ENCODE measurements around the gene ERVFRD-1. TPM values are rescaled to one million over a fixed set of nuclear protein-coding genes. Genes with fewer than 3 reads are reported as not detected.
"Not testable (repeated sequence)": the region's sequence is repeated elsewhere in the genome, so short reads cannot be mapped to it uniquely, and the experiment has no call there.

ERVFRD-1 gene
- polyA plus RNA-seq, 3 donors = 0.11 to 0.30 (median 0.12) TPM

- no peak for DNase-seq (ENCODE audit: extremely low read depth in 1 of 11, low read depth in 9 of 11, low spot score in 4 of 11)
Observed at GRCh38 chr6:11133281-11133680, 21.8 kb upstream of the ERVFRD-1 start.

DNA sequence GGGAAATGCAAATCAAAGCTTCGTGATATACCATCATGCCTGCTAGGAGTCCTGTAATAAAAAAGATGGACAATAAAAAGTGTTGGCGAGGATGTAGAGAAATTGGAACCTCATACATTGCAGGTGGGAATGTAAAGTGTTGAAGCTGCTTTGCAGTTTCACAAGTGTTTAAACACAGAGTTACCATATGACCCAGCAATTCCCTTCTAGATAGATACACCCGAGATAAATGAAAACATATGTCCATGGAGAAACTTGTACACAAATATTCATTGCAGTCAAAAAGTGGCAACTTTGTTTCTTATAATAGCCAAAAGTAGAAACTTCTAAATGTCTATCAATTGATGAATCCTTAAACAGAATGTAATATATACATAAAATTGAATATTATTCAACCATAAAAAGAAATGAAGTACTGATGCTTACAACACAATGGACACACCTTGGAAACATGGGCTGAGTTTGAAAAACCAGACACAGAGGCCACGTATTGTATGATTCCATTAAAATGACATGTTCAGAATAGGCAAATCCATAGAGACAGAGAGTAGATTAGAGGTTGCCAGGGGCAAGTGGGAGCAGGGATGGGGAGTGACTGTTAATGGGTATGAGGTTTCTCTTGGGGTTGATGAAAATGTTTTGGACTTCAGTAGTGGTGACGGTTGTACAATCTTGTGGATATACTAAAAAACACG lies 20.8 kb upstream of the ERVFRD-1 start:
- no peak for DNase-seq (ENCODE audit: extremely low read depth in 1 of 11, low read depth in 9 of 11, low spot score in 4 of 11)

GRCh38 chr6:11130605-11131004 lies 19.1 kb upstream of the ERVFRD-1 start:
- no peak for DNase-seq (ENCODE audit: extremely low read depth in 1 of 11, low read depth in 9 of 11, low spot score in 4 of 11)

- no peak for DNase-seq (ENCODE audit: extremely low read depth in 1 of 11, low read depth in 9 of 11, low spot score in 4 of 11)
Observed at GRCh38 chr6:11129908-11130565, 18.5 kb upstream of the ERVFRD-1 start.

DNA sequence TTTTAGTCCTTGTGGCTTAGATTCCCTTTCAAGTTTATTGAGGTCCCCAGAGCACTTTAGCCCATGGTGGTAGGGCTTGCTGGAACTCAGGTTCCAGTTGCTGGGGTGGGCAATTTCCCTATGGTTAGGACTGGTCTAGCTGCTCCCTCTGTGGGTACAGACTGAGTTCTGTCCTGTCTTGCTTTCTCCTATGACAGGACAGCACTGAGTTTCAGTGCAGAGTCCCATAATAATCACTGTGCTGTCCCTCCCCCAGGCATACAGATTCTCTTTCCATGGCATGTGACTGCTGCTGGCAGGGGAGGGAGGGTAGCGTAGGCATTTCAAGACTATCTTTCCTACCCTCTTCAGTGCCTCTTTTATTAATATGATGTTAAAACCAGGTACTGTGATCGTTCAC lies 17.1 kb upstream of the ERVFRD-1 start:
- no peak for DNase-seq (ENCODE audit: extremely low read depth in 1 of 11, low read depth in 9 of 11, low spot score in 4 of 11)

DNA sequence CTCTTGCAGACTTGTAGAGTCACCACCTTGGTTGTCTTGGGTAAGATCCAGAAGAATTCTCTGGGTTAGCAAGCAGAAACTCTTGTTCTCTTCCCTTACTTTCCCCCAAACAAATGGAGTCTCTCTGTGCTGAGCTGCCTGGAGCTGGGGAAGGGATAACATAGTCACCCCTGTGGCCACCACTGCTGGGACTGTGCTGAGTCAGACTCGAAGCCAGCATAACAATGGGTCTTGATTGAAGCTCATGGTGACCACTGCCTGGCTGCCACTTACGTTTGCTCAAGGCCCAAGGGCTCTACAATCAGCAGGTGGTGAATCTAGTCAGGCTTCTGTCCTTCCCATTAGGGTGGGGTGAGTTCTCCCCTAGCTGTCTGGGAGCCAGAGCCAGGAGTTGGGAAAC lies 15.4 kb upstream of the ERVFRD-1 start:
- no peak for DNase-seq (ENCODE audit: extremely low read depth in 1 of 11, low read depth in 9 of 11, low spot score in 4 of 11)

DNA sequence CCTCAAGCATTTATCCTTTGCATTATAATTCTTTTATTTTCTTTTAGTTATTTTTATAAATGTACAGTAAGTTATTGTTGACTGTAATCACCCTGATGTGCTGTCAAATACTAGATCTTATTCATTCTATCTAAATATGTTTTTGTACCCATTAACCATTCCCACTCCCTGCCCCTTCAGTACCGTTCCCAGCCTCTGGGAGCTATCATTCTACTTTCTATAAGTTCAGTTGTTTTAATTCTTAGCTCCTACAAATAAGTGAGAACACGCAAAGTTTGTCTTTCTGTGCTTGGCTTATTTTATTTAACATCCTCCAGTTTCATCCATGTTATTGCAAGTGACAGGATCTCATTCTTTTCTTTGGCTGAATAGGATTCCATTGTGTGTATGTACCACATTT lies 12.5 kb upstream of the ERVFRD-1 start:
- DNase-seq (ENCODE audit: extremely low read depth in 1 of 11, low read depth in 9 of 11, low spot score in 4 of 11) = no peak

DNA sequence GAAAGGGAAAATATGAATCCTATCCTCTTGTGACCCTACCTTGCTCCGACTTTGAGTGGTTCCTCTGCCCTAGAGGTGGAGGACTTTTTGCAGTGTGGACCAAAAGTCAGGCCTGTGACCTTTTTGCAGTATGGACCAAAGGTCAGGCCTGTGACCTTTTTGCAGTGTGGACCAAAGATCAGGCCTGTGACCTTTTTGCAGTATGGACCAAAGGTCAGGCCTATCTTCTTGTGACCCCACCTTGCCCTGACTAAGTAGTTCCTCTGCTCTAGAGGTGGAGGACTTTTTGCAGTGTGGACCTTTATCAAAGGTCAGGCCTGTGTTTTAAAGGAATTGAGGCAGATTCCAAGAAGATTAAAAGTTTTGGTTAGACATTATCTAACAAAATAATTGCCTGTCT lies 10.9 kb upstream of the ERVFRD-1 start:
- no peak for DNase-seq (ENCODE audit: extremely low read depth in 1 of 11, low read depth in 9 of 11, low spot score in 4 of 11)

DNA sequence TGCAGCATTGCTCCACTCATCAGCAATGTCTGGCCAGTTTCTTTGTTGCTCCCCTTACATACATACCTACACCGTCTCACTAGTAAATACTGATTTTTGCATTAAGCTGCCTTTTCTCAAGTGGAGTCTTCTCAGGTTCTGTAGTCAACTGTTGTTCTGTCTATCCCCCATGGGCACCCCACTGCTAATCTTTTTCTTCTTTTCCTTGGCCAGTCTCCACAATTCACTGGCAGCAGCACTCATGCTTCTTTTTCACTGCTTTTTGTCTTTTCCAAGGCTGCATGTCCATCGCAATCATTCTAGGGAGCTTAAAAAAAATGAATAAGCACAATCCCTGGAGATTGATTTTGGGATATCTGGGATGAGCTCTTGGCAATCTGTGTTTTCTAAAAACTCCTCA lies 10.3 kb upstream of the ERVFRD-1 start:
- no peak for DNase-seq (ENCODE audit: extremely low read depth in 1 of 11, low read depth in 9 of 11, low spot score in 4 of 11)

- no peak for DNase-seq (ENCODE audit: extremely low read depth in 1 of 11, low read depth in 9 of 11, low spot score in 4 of 11)
Observed at GRCh38 chr6:11120271-11121005, 8.9 kb upstream of the ERVFRD-1 start.

DNA sequence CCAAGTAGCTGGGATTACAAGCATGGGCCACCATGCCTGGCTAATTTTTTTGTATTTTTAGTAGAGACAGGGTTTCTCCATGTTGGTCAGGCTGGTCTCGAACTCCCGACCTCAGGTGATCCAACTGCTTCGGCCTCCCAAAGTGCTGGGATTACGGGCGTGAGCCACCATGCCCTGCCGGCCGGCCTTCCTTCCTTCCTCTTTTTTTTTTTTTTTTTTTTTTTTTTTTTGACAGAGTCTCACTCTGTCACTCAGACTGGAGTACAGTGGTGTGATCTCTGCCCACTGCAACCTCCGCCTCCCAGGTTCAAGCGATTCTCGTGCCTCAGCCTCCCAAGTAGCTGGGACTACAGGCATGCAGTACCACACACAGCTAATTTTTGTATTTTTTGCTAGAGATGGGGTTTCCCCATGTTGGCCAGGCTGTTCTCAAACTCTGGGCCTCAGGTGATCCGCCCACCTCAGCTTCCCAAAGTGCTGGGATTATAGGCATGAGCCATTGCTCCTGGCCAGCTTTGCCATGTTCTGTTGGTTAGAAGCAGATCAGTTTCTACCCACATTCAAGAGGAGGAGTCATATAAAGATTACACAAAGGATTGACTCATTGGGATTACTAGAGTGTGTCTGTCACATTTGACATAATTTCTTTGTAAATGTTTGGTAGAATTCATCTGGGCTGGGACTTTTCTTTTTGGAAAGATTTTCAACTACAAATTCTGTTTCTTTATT lies 4.4 kb upstream of the ERVFRD-1 start:
- DNase-seq (ENCODE audit: extremely low read depth in 1 of 11, low read depth in 9 of 11, low spot score in 4 of 11) = not testable (repeated sequence)

DNA sequence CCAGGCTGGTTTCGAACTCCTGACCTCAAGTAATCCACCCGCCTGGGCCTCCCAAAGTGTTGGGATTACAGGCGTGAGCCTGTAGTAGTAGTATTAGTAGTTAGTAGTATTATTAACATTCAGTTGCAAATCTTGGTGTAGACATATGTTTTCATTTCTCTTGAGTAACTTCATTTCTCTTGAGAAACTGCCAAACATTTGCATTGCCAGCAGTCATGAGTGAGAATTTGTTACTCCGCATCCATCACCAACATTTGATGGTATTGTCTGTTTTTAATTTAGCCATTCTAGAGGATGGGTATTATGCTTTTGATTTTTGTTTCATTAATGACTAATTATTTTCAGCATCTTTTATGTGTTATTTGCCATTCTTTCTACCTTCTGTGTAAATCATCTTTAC lies 1.5 kb upstream of the ERVFRD-1 start:
- no peak for DNase-seq (ENCODE audit: extremely low read depth in 1 of 11, low read depth in 9 of 11, low spot score in 4 of 11)

GRCh38 chr6:11111769-11112437 lies 378 bp upstream of the ERVFRD-1 start:
- peak in 1 of 11 donors; percentile 14 for DNase-seq (ENCODE audit: extremely low read depth in 1 of 11, low read depth in 9 of 11, low spot score in 4 of 11)

- DNase-seq (ENCODE audit: extremely low read depth in 1 of 11, low read depth in 9 of 11, low spot score in 4 of 11) = no peak
Observed at GRCh38 chr6:11108726-11109125, 2.8 kb downstream of the ERVFRD-1 start.

GRCh38 chr6:11103065-11103464 lies 8.5 kb downstream of the ERVFRD-1 start:
- no peak for DNase-seq (ENCODE audit: extremely low read depth in 1 of 11, low read depth in 9 of 11, low spot score in 4 of 11)

DNA sequence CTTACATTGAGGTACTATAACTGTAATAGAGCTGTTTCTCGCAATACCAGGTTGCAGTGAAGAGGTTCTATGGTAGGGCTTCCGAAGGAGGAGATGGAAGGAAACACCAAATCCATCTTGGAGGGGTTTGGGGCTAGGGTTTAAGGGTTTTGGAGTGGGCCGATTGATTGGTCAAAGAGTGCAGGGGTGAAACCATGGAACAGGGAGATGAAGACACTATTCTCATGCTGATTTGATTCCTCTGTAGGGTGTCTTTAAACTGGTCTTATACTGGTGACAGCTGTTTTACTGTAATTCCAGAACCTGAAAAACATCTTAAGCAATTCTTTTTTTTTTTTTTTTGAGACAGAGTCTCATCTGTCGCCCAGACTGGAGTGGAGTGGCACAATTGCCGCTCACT lies 10.1 kb downstream of the ERVFRD-1 start:
- no peak for DNase-seq (ENCODE audit: extremely low read depth in 1 of 11, low read depth in 9 of 11, low spot score in 4 of 11)

DNA sequence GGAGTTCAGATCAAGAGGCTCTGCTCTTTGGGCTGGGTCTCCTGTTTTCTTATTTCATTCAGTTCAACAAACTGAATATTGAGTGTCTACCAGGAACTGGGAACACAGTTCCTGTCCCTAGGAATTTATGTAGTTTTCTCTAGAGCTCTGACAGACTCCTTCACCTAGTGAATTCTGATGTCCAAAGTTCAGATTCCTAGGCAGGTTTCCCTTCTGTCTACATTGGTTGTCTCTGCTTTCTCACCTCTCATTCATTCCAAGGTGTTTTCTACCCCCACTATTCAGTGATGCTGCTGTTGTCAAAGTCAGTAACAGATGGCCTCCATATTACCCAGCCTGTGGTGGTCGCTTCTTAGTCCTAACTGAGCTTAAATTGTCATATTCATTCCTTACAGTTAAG lies 13.5 kb downstream of the ERVFRD-1 start:
- DNase-seq (ENCODE audit: extremely low read depth in 1 of 11, low read depth in 9 of 11, low spot score in 4 of 11) = no peak

DNA sequence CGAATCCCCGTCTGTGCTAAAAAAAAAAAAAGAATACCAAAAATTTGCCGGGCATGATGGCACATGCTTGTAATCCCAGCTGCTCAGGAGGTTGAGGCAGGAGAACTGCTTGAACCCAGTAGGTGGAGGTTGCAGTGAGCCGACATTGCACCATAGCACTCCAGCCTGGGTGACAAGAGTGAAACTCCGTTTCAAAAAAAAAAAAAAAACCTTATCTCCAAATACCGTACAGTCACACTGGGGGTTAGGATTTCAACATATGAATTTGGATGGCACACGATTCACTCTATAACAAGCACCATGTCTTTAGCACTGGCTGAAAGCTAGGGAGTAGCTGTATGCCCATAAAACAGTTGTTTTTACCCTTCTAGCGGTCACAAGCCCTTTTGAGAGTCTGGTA lies 14.0 kb downstream of the ERVFRD-1 start:
- DNase-seq (ENCODE audit: extremely low read depth in 1 of 11, low read depth in 9 of 11, low spot score in 4 of 11) = no peak

DNA sequence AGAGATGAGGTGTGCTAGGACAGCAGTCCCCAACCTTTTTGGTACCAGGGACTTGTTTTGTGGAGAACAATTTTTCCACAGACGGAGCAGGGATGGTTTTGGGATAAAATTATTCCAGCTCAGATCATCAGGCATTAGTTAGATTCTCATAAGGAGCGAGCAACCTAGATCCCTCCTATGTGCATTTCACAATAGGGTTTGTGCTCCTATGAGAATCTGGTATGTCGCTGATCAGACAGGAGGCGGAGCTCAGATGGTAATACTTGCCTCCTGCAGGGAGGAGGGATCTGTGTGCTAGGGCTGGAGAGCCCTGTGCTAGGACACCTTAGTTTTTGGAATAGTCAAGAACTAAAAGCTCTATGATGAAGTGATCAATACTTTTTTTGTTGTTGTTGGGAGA lies 15.4 kb downstream of the ERVFRD-1 start:
- DNase-seq (ENCODE audit: extremely low read depth in 1 of 11, low read depth in 9 of 11, low spot score in 4 of 11) = no peak
